HL-60 (cell line): ENCODE measurements around the gene APC2.

Source experiments
- DNase-seq, 2 experiments: peaks; one replicate each; pipeline ENCODE4 v3.0.0-alpha.2; 2010 to 2020; ENCODE audit warnings: low read depth in 1 of 2, low spot score in 1 of 2
- H3K27ac ChIP-seq: fragments of 250-450 bp; sonication (Bioruptor Pico); replicated peaks from 2 replicates; pipeline ENCODE4 v1.5.1; 2020; ENCODE audit warnings: mild to moderate bottlenecking, moderate library complexity
- H3K27me3 ChIP-seq: fragments of 250-450 bp; sonication (Bioruptor Pico); 2 replicates; pipeline ENCODE4 v1.5.1; 2021; ENCODE audit warnings: mild to moderate bottlenecking, moderate library complexity; ENCODE audit not compliant: insufficient read depth, poor library complexity, severe bottlenecking
- H3K4me3 ChIP-seq: replicated peaks from 2 replicates; pipeline ENCODE4 v1.5.1; 2011; ENCODE audit warnings: mild to moderate bottlenecking, control low read depth, low read length; ENCODE audit not compliant: insufficient read depth
- GABPA ChIP-seq: IDR thresholded peaks from 2 replicates; pipeline ENCODE4 v1.6.1; 2012; ENCODE audit warnings: low read depth
- POLR2AphosphoS5 ChIP-seq: IDR thresholded peaks from 2 replicates; pipeline ENCODE4 v1.6.1; 2012; ENCODE audit warnings: low read depth
- SPI1 ChIP-seq: IDR thresholded peaks from 2 replicates; pipeline ENCODE4 v1.6.1; 2012; ENCODE audit warnings: low read depth, mild to moderate bottlenecking, borderline replicate concordance
- TF ChIP-seq, protein P1 (sequence below): IDR thresholded peaks from 2 replicates; pipeline ENCODE4 v1.6.1; 2012; ENCODE audit warnings: low read depth; ENCODE audit not compliant: insufficient replicate concordance
- TF ChIP-seq, protein P2 (sequence below): IDR thresholded peaks from one replicate; pipeline ENCODE4 v1.5.1; 2011; ENCODE audit warnings: low read length, control low read depth, inconsistent platforms; ENCODE audit not compliant: insufficient read depth

Gene APC2

GRCh38 chr19:1421958-1422305, 28.0 kb upstream of the APC2 start:
- DNase-seq, result no peak
- no peak overlapping the region for H3K4me3 ChIP-seq
- no peak overlapping the region for H3K27ac ChIP-seq
- no peaks in the 10 kb centered on the region for H3K27me3 ChIP-seq
- TF ChIP-seq, protein P1, sequence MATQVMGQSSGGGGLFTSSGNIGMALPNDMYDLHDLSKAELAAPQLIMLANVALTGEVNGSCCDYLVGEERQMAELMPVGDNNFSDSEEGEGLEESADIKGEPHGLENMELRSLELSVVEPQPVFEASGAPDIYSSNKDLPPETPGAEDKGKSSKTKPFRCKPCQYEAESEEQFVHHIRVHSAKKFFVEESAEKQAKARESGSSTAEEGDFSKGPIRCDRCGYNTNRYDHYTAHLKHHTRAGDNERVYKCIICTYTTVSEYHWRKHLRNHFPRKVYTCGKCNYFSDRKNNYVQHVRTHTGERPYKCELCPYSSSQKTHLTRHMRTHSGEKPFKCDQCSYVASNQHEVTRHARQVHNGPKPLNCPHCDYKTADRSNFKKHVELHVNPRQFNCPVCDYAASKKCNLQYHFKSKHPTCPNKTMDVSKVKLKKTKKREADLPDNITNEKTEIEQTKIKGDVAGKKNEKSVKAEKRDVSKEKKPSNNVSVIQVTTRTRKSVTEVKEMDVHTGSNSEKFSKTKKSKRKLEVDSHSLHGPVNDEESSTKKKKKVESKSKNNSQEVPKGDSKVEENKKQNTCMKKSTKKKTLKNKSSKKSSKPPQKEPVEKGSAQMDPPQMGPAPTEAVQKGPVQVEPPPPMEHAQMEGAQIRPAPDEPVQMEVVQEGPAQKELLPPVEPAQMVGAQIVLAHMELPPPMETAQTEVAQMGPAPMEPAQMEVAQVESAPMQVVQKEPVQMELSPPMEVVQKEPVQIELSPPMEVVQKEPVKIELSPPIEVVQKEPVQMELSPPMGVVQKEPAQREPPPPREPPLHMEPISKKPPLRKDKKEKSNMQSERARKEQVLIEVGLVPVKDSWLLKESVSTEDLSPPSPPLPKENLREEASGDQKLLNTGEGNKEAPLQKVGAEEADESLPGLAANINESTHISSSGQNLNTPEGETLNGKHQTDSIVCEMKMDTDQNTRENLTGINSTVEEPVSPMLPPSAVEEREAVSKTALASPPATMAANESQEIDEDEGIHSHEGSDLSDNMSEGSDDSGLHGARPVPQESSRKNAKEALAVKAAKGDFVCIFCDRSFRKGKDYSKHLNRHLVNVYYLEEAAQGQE, result no peak
- no peak for TF ChIP-seq GABPA
- TF ChIP-seq SPI1, result no peak
- TF ChIP-seq, protein P2, sequence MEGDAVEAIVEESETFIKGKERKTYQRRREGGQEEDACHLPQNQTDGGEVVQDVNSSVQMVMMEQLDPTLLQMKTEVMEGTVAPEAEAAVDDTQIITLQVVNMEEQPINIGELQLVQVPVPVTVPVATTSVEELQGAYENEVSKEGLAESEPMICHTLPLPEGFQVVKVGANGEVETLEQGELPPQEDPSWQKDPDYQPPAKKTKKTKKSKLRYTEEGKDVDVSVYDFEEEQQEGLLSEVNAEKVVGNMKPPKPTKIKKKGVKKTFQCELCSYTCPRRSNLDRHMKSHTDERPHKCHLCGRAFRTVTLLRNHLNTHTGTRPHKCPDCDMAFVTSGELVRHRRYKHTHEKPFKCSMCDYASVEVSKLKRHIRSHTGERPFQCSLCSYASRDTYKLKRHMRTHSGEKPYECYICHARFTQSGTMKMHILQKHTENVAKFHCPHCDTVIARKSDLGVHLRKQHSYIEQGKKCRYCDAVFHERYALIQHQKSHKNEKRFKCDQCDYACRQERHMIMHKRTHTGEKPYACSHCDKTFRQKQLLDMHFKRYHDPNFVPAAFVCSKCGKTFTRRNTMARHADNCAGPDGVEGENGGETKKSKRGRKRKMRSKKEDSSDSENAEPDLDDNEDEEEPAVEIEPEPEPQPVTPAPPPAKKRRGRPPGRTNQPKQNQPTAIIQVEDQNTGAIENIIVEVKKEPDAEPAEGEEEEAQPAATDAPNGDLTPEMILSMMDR, result no peak
- no peak for TF ChIP-seq POLR2AphosphoS5

- no peak for DNase-seq
- Histone ChIP-seq H3K4me3 (no peak overlapping the region), H3K27me3 (no peaks in the 10 kb centered on the region), H3K27ac (no peak overlapping the region)
- TF ChIP-seq, protein P1, result no peak
- TF ChIP-seq SPI1 (no peak), POLR2AphosphoS5 (no peak), GABPA (no peak)
- TF ChIP-seq, protein P2, result no peak
These were observed 27.6 kb upstream of the APC2 start for GRCh38 chr19:1422360-1422759.

DNA sequence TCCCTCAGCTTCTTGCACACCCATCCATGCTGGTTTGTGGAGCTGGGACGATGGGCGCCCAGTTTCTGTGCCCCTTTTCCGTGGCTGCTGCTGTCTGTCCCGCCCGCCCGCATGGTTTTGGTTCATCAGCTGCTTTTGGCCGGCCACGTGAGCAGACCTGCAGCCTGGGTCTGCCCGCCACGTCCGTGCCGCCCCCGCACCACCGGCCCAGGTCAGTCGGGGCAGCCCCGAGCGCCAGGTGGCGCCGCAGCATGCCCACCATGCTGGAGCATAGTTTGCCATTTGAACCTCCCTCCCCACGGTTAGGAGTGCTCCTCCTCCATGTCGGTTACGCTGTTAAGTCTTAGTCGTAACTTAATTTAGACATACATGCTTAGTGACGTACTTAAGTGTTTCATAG, 27.0 kb upstream of the APC2 start:
- Histone ChIP-seq H3K27me3 (no peaks in the 10 kb centered on the region), H3K4me3 (no peak overlapping the region), H3K27ac (no peak overlapping the region)
- TF ChIP-seq, protein P1, result no peak
- TF ChIP-seq SPI1, result no peak
- TF ChIP-seq GABPA, result no peak
- no peak for TF ChIP-seq POLR2AphosphoS5
- TF ChIP-seq, protein P2, result no peak
- DNase-seq, result no peak
